H1 (cell line): ENCODE results near the gene VWA1. TPM values are rescaled to one million over a fixed set of nuclear protein-coding genes. Genes with fewer than 3 reads are reported as not detected.

Experiments used
- CTCF ChIA-PET: fragments of 300-600 bp; sonication (Branson Sonifier 250); formaldehyde crosslinking; loops from one replicate; lab custom pipeline; 2021; ENCODE audit not compliant: partially characterized antibody; lab: Charles Lee
- POLR2A ChIA-PET: fragments of 300-600 bp; sonication (Branson Sonifier 250); formaldehyde crosslinking; loops from one replicate; lab custom pipeline; 2021; ENCODE audit warnings: inconsistent platforms; ENCODE audit not compliant: partially characterized antibody; lab: Charles Lee
- DNase-seq, 2 experiments: peaks; one replicate each; pipeline versions ENCODE4 v3.0.0 to v3.0.0-alpha.2; 2010 to 2022; ENCODE audit warnings: low spot score in 2 of 2, low read depth in 1 of 2, mixed read lengths in 1 of 2
- FAIRE-seq: peaks from 2 replicates; lab custom pipeline; 2011; peaks lifted over from hg19 to GRCh38; lab: Jason Lieb, UNC
- H2AFZ ChIP-seq: 2 replicates; pipeline ENCODE4 v1.8.1; 2012; ENCODE audit warnings: low read length, inconsistent platforms
- H2AK5ac ChIP-seq: 2 replicates; pipeline ENCODE4 v1.6.1; 2013; ENCODE audit warnings: low read depth, low read length
- H2BK120ac ChIP-seq: replicated peaks from 2 replicates; pipeline ENCODE3; 2013; ENCODE audit warnings: low read depth, low read length, inconsistent platforms
- H2BK12ac ChIP-seq: 2 replicates; pipeline ENCODE4 v1.6.1; 2013; ENCODE audit warnings: low read depth, low read length
- H2BK15ac ChIP-seq: 2 replicates; pipeline ENCODE4 v1.6.1; 2013; ENCODE audit warnings: low read length
- H2BK20ac ChIP-seq: 2 replicates; pipeline ENCODE4 v1.6.1; 2013; ENCODE audit warnings: low read length
- H2BK5ac ChIP-seq: 2 replicates; pipeline ENCODE4 v1.6.1; 2013; ENCODE audit warnings: low read depth, low read length
- H3K14ac ChIP-seq: 2 replicates; pipeline ENCODE4 v1.6.1; 2013; ENCODE audit warnings: inconsistent platforms; ENCODE audit not compliant: insufficient read length
- H3K18ac ChIP-seq: 2 replicates; pipeline ENCODE4 v1.6.1; 2013; ENCODE audit warnings: low read length; ENCODE audit errors: extremely low read depth
- H3K23ac ChIP-seq: 2 replicates; pipeline ENCODE4 v1.6.1; 2013; ENCODE audit warnings: inconsistent platforms; ENCODE audit not compliant: insufficient read length
- H3K23me2 ChIP-seq: 2 replicates; pipeline ENCODE4 v1.6.1; 2013; ENCODE audit warnings: low read depth, low read length
- H3K27ac ChIP-seq: 2 replicates; pipeline ENCODE4 v1.6.1; 2011; ENCODE audit warnings: low read depth, low read length, inconsistent platforms
- H3K27me3 ChIP-seq, 4 experiments: replicated peaks in 1 of 4; 1 replicate in 1 of 4; 2 replicates in 3 of 4; pipeline versions ENCODE4 v1.6.1 to v1.8.1; 2011 to 2013; ENCODE audit warnings: low read length in 3 of 4, mild to moderate bottlenecking in 3 of 4, inconsistent platforms in 2 of 4, mixed read lengths in 2 of 4, moderate library complexity in 1 of 4; ENCODE audit not compliant: control insufficient read depth in 3 of 4, insufficient read depth in 3 of 4; ENCODE audit errors: extremely low read depth in 1 of 4
- H3K36me3 ChIP-seq, 4 experiments: 2 replicates each; pipeline versions ENCODE4 v1.6.1 to v1.8.1; 2011 to 2013; ENCODE audit warnings: mild to moderate bottlenecking in 4 of 4, low read length in 3 of 4, moderate library complexity in 2 of 4, control low read depth in 1 of 4, inconsistent platforms in 1 of 4; ENCODE audit not compliant: insufficient read depth in 4 of 4, control insufficient read depth in 2 of 4
- H3K4ac ChIP-seq: replicated peaks from 2 replicates; pipeline ENCODE3; 2013; ENCODE audit warnings: low read length, low read depth, mixed read lengths, inconsistent platforms; ENCODE audit not compliant: insufficient read length
- H3K4me1 ChIP-seq, 4 experiments: replicated peaks in 1 of 4; 1 replicate in 1 of 4; 2 replicates in 3 of 4; pipeline versions ENCODE4 v1.6.1 to v1.8.1; 2011 to 2013; ENCODE audit warnings: low read length in 3 of 4, inconsistent platforms in 2 of 4, mixed read lengths in 1 of 4; ENCODE audit not compliant: insufficient read depth in 4 of 4, control insufficient read depth in 3 of 4
- H3K4me2 ChIP-seq, 2 experiments: 2 replicates each; pipeline versions ENCODE4 v1.6.1 to v1.8.1; 2011 to 2013; ENCODE audit warnings: low read depth in 2 of 2, low read length in 2 of 2, control low read depth in 1 of 2, inconsistent platforms in 1 of 2, mild to moderate bottlenecking in 1 of 2; ENCODE audit not compliant: insufficient read depth in 1 of 2
- H3K4me3 ChIP-seq, 4 experiments: fragments of 200-600, 300-600 bp in 1 of 4; sonication (generic), shearing (Covaris generic), sonication (Bioruptor Twin) in 1 of 4; 2 replicates each; pipeline versions ENCODE4 v1.5.1 to v1.8.1; 2011 to 2016; ENCODE audit warnings: low read length in 4 of 4, low read depth in 3 of 4, control low read depth in 2 of 4, inconsistent platforms in 2 of 4, mild to moderate bottlenecking in 2 of 4, mixed read lengths in 1 of 4, moderate library complexity in 1 of 4; ENCODE audit not compliant: insufficient read depth in 2 of 4; ENCODE audit errors: extremely low read depth in 1 of 4
- H3K56ac ChIP-seq: replicated peaks from 2 replicates; pipeline ENCODE3; 2013; ENCODE audit warnings: low read depth, mild to moderate bottlenecking, mixed read lengths, low read length, inconsistent platforms; ENCODE audit not compliant: insufficient read length
- H3K79me1 ChIP-seq: 2 replicates; pipeline ENCODE4 v1.6.1; 2013; ENCODE audit warnings: low read depth, low read length, control low read depth
- H3K79me2 ChIP-seq, 2 experiments: 2 replicates each; pipeline versions ENCODE4 v1.6.1 to v1.8.1; 2012 to 2013; ENCODE audit warnings: low read length in 2 of 2, mild to moderate bottlenecking in 2 of 2, inconsistent platforms in 1 of 2; ENCODE audit not compliant: insufficient read depth in 2 of 2, control insufficient read depth in 1 of 2
- H3K9ac ChIP-seq, 4 experiments: replicated peaks in 1 of 4; 1 replicate in 1 of 4; 2 replicates in 3 of 4; pipeline versions ENCODE4 v1.6.1 to v1.8.1; 2011 to 2013; ENCODE audit warnings: low read depth in 3 of 4, low read length in 3 of 4, control low read depth in 2 of 4, mild to moderate bottlenecking in 2 of 4, moderate library complexity in 2 of 4, inconsistent platforms in 1 of 4; ENCODE audit errors: extremely low read depth in 1 of 4
- H3K9me3 ChIP-seq, 2 experiments: 2 replicates each; pipeline versions ENCODE4 v1.6.1 to v1.8.1; 2012 to 2013; ENCODE audit warnings: mild to moderate bottlenecking in 2 of 2, moderate library complexity in 2 of 2, control low read depth in 1 of 2, inconsistent platforms in 1 of 2, low read depth in 1 of 2, low read length in 1 of 2, mixed read lengths in 1 of 2; ENCODE audit not compliant: insufficient read depth in 2 of 2
- H4K20me1 ChIP-seq, 2 experiments: replicated peaks in 1 of 2; 2 replicates each; pipeline versions ENCODE3 to v1.8.1; 2011 to 2013; ENCODE audit warnings: inconsistent platforms in 2 of 2, low read length in 2 of 2, mild to moderate bottlenecking in 1 of 2; ENCODE audit not compliant: insufficient read depth in 2 of 2, control insufficient read depth in 1 of 2
- H4K5ac ChIP-seq: 2 replicates; pipeline ENCODE4 v1.6.1; 2013; ENCODE audit warnings: low read length, low read depth, mixed read lengths, inconsistent platforms; ENCODE audit not compliant: insufficient read length
- H4K8ac ChIP-seq: 2 replicates; pipeline ENCODE4 v1.8.0; 2013; ENCODE audit warnings: mild to moderate bottlenecking, moderate library complexity, low read length, inconsistent platforms; ENCODE audit not compliant: insufficient read depth; ENCODE audit errors: extremely low read depth
- H4K91ac ChIP-seq: replicated peaks from 2 replicates; pipeline ENCODE3; 2013; ENCODE audit warnings: low read length, mixed read lengths, inconsistent platforms; ENCODE audit not compliant: insufficient read length
- CBX5 ChIP-seq: fragments of 300-800, 300-1000 bp; sonication (generic); IDR thresholded peaks from 2 replicates; pipeline ENCODE4 v1.7.1; 2016; ENCODE audit warnings: antibody characterized with exemption, low read length, low read depth
- CBX8 ChIP-seq: fragments of 300-800, 300-1000 bp; sonication (generic); IDR thresholded peaks from 2 replicates; pipeline ENCODE4 v1.7.1; 2016; ENCODE audit warnings: low read depth, low read length, borderline replicate concordance
- CREB1 ChIP-seq: IDR thresholded peaks from 2 replicates; pipeline ENCODE4 v1.6.1; 2012; ENCODE audit warnings: inconsistent platforms
- HDAC2 ChIP-seq, 2 experiments: fragments of 300-600 bp in 1 of 2; sonication (generic) in 1 of 2; IDR thresholded peaks; 2 replicates each; pipeline ENCODE4 v1.6.1; 2011 to 2012; ENCODE audit warnings: low read depth in 2 of 2, low read length in 2 of 2, mild to moderate bottlenecking in 2 of 2, moderate library complexity in 2 of 2, borderline replicate concordance in 1 of 2, inconsistent platforms in 1 of 2
- KDM5A ChIP-seq: fragments of 200-600 bp; IDR thresholded peaks from 2 replicates; pipeline ENCODE4 v1.7.1; 2012; ENCODE audit warnings: mild to moderate bottlenecking, low read length, inconsistent platforms, mixed read lengths
- NRF1 ChIP-seq: IDR thresholded peaks from 2 replicates; pipeline ENCODE4 v1.6.1; 2011; ENCODE audit warnings: mild to moderate bottlenecking, low read depth, low read length, improper control_type of control experiment
- RAD21 ChIP-seq, 2 experiments: IDR thresholded peaks in 1 of 2; conservative IDR thresholded peaks in 1 of 2; 2 replicates each; pipeline ENCODE4 v1.6.1; 2011; ENCODE audit warnings: low read depth in 2 of 2, low read length in 2 of 2, improper control_type of control experiment in 1 of 2, inconsistent platforms in 1 of 2, mild to moderate bottlenecking in 1 of 2, moderate library complexity in 1 of 2
- SIN3A ChIP-seq, 2 experiments: IDR thresholded peaks in 1 of 2; conservative IDR thresholded peaks in 1 of 2; 2 replicates each; pipeline ENCODE4 v1.6.1; 2011 to 2012; ENCODE audit warnings: low read length in 2 of 2, improper control_type of control experiment in 1 of 2, low read depth in 1 of 2, mild to moderate bottlenecking in 1 of 2
- SIRT6 ChIP-seq: IDR thresholded peaks from one replicate; pipeline ENCODE4 v1.7.1; 2012; ENCODE audit warnings: low read length, inconsistent platforms
- TCF12 ChIP-seq: IDR thresholded peaks from 2 replicates; pipeline ENCODE4 v1.6.1; 2011; ENCODE audit warnings: low read depth, mild to moderate bottlenecking, low read length
- YY1 ChIP-seq: IDR thresholded peaks from 2 replicates; pipeline ENCODE4 v1.6.1; 2011; ENCODE audit warnings: low read depth, mild to moderate bottlenecking, low read length
- WGBS, 2 experiments: shearing (Covaris generic) in 1 of 2; methylation state at CpG; one replicate each; pipeline versions ENCODE4 v1.1.6 to v1.1.7; 2013 to 2015; ENCODE audit warnings: low lambda C conversion rate in 2 of 2, mixed read lengths in 2 of 2, inconsistent platforms in 1 of 2, low coverage in 1 of 2, missing lambda C conversion rate in 1 of 2; ENCODE audit not compliant: insufficient replicate concordance in 2 of 2, insufficient coverage in 1 of 2, insufficient read length in 1 of 2; ENCODE audit errors: extremely low coverage in 1 of 2, missing lambda C conversion rate in 1 of 2; 5-methylcytosine and 5-hydroxymethylcytosine counted together
- polyA plus RNA-seq, 7 experiments: library from polyadenylated mRNA; depleted of rRNA in 3 of 7; stranded (reverse) in 5 of 7; unstranded in 2 of 7; fragments of >200 nt in 5 of 7; fragments of 200-250 nt in 2 of 7; gene quantifications; 1 replicate in 5 of 7; 2 replicates in 1 of 7; 4 replicates in 1 of 7; pipeline versions ENCODE4 v1.2.1 to v1.2.3, GENCODE V29; 2011 to 2013; ENCODE audit warnings: missing spikeins in 2 of 7, mixed read lengths in 2 of 7
- total RNA-seq: library from RNA; stranded (reverse); fragmentation: NEBNext Ultra II Directional; extraction: Animal tissue kit (Norgen Biotek cat#: 25700); gene quantifications from 2 replicates; pipeline ENCODE4 v1.2.1, GENCODE V29; 2021
- TF ChIP-seq, protein P1 (sequence below): IDR thresholded peaks from 2 replicates; pipeline ENCODE4 v1.6.1; 2011; ENCODE audit warnings: low read depth, mild to moderate bottlenecking, low read length; ENCODE audit not compliant: insufficient read depth
- TF ChIP-seq, protein P2 (sequence below): IDR thresholded peaks from 2 replicates; pipeline ENCODE4 v1.6.1; 2012; ENCODE audit warnings: inconsistent platforms

Gene VWA1
- total and polyA plus RNA-seq, 2 of the 8 experiments (the other 6 are each of a cell fraction or from before 2014, with no cell fraction given) = 16.0 to 36.6 TPM

- Histone ChIP-seq H4K91ac (no peak overlapping the region), H3K36me3 (peaks cover 6 to 55% (median 31%) of the 10 kb centered on the region in 4 experiments; a peak in 7 of 8 replicates), H2AK5ac (no peak overlapping the region), H3K56ac (no peak overlapping the region), H3K4me2 (no peak overlapping the region), H4K8ac (no peak overlapping the region), H3K4ac (no peak overlapping the region), H3K4me1 (no peaks in the 10 kb centered on the region), H2BK5ac (no peak overlapping the region), H2BK15ac (no peak overlapping the region), H4K5ac (no peak overlapping the region), H3K14ac (no peak overlapping the region), H2BK120ac (no peak overlapping the region), H3K79me2 (no peaks in the 10 kb centered on the region), H3K27me3 (no peaks in the 10 kb centered on the region), H3K79me1 (no peaks in the 10 kb centered on the region; the same call in 1 of the 2 replicates), H3K27ac (no peak overlapping the region), H4K20me1 (peaks cover 0 to 1% of the 10 kb centered on the region in 2 experiments), H2AFZ (no peak overlapping the region), H3K9ac (no peak overlapping the region), H2BK12ac (no peak overlapping the region), H3K23me2 (no peaks in the 10 kb centered on the region), H3K18ac (no peak overlapping the region), H3K23ac (no peak overlapping the region), H3K9me3 (no peaks in the 10 kb centered on the region; a peak in 1 of 4 replicates), H2BK20ac (no peak overlapping the region), H3K4me3 (no peak overlapping the region)
- ChIA-PET POLR2A (no interaction called here), CTCF (interaction anchor here (2.4 kb wide), 1 partner anchor 15 kb away, joined by 9 read pairs; no protein-coding TSS in a partner anchor)
- FAIRE-seq = no peak
- 96% methylated on average over 16 of the region's 19 CpGs; no CpG with 5 or more reads in 1 of the 2 experiments for WGBS, 2 experiments
- DNase-seq = no peak
- no peak for TF ChIP-seq RAD21 (IDR thresholded peaks at IDR 0.05 in 1 of 2, conservative IDR thresholded peaks at IDR 0.05 in 1 of 2; ENCODE audit: low read depth in 2 of 2, low read length in 2 of 2)
- TF ChIP-seq, protein P1, sequence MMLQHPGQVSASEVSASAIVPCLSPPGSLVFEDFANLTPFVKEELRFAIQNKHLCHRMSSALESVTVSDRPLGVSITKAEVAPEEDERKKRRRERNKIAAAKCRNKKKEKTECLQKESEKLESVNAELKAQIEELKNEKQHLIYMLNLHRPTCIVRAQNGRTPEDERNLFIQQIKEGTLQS = no peak
- TF ChIP-seq HDAC2 (IDR thresholded peaks at IDR 0.05; ENCODE audit: borderline replicate concordance in 1 of 2, low read depth in 2 of 2, low read length in 2 of 2) = no peak
- TF ChIP-seq KDM5A = no peak
- TF ChIP-seq TCF12 = no peak
- TF ChIP-seq SIN3A (conservative IDR thresholded peaks at IDR 0.05 in 1 of 2, IDR thresholded peaks at IDR 0.05 in 1 of 2; ENCODE audit: low read depth in 1 of 2, low read length in 2 of 2) = no peak
- TF ChIP-seq CREB1 = no peak
- no peak for TF ChIP-seq CBX8
- TF ChIP-seq, protein P2, sequence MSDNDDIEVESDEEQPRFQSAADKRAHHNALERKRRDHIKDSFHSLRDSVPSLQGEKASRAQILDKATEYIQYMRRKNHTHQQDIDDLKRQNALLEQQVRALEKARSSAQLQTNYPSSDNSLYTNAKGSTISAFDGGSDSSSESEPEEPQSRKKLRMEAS = no peak
- no peak for TF ChIP-seq YY1
- no peak for TF ChIP-seq NRF1
- no peak for TF ChIP-seq SIRT6
- TF ChIP-seq CBX5 = no peak
Measured at GRCh38 chr1:1489861-1490260, 54.4 kb downstream of the VWA1 start.
